ENCODE measurements around the gene KIF1A.

Gene KIF1A

DNA sequence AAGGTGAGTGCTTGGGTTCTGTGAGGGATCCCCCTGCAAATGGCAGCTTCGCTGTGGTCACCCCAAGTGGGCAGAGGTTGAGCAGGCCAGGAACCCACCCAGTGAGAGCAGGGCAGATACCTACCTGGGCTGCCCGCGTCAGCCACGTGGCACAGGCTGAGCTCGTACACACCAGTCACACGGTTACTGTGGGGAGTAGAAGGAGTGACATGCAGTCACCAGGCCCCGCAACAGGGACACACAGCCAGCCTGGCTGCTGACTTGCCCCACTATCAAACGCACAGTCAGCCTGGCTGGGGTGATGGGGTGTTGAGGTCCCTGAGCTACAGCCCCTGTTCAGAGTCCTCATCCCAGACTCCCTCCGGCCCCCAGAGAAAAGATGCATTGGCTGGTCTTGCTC is 96.2 kb downstream of the KIF1A start:
- TF ChIP-seq, protein P1, sequence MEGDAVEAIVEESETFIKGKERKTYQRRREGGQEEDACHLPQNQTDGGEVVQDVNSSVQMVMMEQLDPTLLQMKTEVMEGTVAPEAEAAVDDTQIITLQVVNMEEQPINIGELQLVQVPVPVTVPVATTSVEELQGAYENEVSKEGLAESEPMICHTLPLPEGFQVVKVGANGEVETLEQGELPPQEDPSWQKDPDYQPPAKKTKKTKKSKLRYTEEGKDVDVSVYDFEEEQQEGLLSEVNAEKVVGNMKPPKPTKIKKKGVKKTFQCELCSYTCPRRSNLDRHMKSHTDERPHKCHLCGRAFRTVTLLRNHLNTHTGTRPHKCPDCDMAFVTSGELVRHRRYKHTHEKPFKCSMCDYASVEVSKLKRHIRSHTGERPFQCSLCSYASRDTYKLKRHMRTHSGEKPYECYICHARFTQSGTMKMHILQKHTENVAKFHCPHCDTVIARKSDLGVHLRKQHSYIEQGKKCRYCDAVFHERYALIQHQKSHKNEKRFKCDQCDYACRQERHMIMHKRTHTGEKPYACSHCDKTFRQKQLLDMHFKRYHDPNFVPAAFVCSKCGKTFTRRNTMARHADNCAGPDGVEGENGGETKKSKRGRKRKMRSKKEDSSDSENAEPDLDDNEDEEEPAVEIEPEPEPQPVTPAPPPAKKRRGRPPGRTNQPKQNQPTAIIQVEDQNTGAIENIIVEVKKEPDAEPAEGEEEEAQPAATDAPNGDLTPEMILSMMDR (conservative IDR thresholded peaks at IDR 0.05; ENCODE audit: low read length) = no peak
- no peak for DNase-seq (ENCODE audit: low read depth)
- no peak overlapping the region for H3K4me3 ChIP-seq (ENCODE audit: low read length)

DNA sequence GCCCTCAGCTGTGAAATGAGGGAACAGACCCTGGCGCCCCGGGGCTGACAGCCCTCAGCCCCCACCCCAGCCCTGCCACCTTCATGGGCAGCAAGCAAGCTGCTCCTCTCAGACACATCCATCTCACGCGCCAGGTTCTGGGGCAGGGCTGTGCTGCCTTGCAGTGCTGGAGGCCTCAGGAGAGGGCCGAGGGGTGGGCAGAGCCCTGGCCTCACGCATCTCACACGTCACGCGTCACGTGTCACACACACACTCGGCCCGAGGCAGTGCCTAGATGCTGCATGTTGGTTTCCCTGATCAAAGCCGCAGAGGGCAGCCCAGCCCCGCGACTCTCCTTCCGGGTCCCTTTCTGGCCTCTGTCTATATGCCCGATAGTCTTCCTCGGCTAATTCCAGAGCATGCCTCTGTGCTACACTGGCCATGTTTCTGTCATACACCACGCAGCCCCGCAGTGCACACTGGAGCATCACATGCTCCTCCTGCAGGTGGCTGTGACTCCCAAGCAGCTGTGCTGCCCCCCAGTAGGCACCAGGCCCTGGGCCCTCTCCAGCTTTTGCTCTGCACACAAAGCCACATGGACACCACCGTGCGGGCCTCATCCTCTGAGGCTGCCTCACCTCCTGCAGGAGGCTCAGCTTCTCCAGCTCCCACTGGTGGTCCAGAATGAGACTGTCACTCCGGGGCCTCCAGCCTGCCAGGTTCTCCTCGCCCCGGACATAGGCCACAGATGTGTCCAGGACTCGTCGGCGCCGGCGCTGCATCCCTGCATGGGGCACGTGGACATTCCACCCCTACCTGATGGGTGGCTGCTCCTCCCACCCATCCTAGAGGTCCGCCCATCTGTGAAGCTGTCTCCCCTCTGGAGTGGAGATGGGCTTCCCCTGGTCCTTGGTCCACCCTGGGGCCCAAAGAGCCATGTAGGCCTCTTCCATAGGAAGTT is 97.0 kb downstream of the KIF1A start:
- no peak overlapping the region for H3K4me3 ChIP-seq (ENCODE audit: low read length)
- TF ChIP-seq, protein P1 (conservative IDR thresholded peaks at IDR 0.05; ENCODE audit: low read length) = no peak
- DNase-seq (ENCODE audit: low read depth) = no peak

- H3K4me3 ChIP-seq (ENCODE audit: low read length) = no peak overlapping the region
- TF ChIP-seq, protein P1 (conservative IDR thresholded peaks at IDR 0.05; ENCODE audit: low read length) = no peak
- DNase-seq (ENCODE audit: low read depth) = no peak
These were observed 97.6 kb downstream of the KIF1A start for GRCh38 chr2:240722376-240722775.

GRCh38 chr2:240721596-240722180 is 98.3 kb downstream of the KIF1A start:
- no peak overlapping the region for H3K4me3 ChIP-seq (ENCODE audit: low read length)

DNA sequence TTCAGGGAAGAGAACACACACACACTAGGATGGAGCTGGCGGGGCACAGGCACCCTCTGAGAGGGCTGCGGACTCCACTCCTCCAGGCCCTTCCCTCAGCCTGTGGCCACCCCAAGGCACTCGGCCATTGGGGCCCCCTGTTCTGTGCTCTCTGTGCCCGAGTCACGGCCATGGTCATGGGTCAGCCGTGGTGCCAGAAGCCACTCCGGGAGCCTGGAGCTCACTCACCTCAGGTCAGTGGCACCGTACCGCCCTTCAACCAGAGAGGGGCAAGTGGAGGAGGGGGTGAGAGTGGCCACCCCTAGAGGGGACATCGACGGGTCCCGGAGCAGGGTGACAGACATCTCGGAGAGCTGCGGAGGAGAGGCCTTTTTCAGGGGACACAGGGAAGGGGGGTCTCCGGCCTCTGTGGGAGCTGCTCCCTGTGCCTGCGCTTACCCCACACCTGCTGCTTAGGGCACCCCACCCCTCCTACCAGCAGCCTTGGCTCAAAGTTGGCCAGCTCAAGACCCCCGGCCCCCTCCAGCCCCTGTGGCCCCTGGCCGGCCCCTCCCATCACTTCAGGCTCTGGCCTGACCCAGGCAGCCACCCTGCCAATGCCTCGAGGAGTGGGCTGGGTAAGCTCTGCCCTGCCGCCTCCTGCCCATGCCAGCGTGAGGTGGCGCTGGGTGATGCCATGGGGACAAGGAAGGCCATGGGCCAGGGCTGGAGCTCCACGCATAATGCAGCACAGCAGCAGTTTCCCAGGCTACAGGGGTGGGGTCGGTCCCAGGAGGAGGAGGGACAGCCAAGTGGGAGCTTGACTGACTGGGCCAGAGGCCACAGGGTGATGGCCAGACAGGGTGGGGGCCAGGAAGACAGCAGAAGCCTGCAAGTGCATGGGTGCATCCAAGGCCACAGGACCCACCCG is 99.1 kb downstream of the KIF1A start:
- DNase-seq (ENCODE audit: low read depth) = no peak
- TF ChIP-seq, protein P1 (conservative IDR thresholded peaks at IDR 0.05; ENCODE audit: low read length) = no peak

More at GRCh38 chr2:240721596-240722180, 98.3 kb downstream of the KIF1A start:
- TF ChIP-seq, protein P1 (conservative IDR thresholded peaks at IDR 0.05; ENCODE audit: low read length) = no peak
- DNase-seq (ENCODE audit: low read depth) = no peak

GRCh38 chr2:240719676-240720545 is 100.1 kb downstream of the KIF1A start:
- H3K4me3 ChIP-seq (ENCODE audit: low read length) = no peak overlapping the region
- TF ChIP-seq, protein P1 (conservative IDR thresholded peaks at IDR 0.05; ENCODE audit: low read length) = no peak
- DNase-seq (ENCODE audit: low read depth) = no peak

More for the DNA sequence above, 99.1 kb downstream of the KIF1A start:
- H3K4me3 ChIP-seq (ENCODE audit: low read length) = no peak overlapping the region
